ENCODE data around the gene SMIM14.

GRCh38 chr4:39626913-39627312 is 11.8 kb downstream of the SMIM14 start:
- TF ChIP-seq EZH2phosphoT487 (conservative IDR thresholded peaks at IDR 0.05; ENCODE audit: low read length) (no peak), CTCF (IDR thresholded peaks at IDR 0.05; ENCODE audit: insufficient read depth, low read length, poor library complexity, severe bottlenecking) (no peak)
